GM23248 (cell line): ENCODE measurements around the gene TNFAIP3.

Experiments used
- EZH2 ChIP-seq: fragments of 200-600 bp; sonication (generic); IDR thresholded peaks from 2 replicates; pipeline ENCODE4 v1.6.1; 2018; ENCODE audit warnings: antibody characterized with exemption, mild to moderate bottlenecking; ENCODE audit not compliant: insufficient read depth, poor library complexity, severe bottlenecking
- EZH2phosphoT487 ChIP-seq: fragments of 200-600 bp; sonication (generic); IDR thresholded peaks from 2 replicates; pipeline ENCODE4 v1.6.1; 2018; ENCODE audit warnings: antibody characterized with exemption, moderate library complexity, mild to moderate bottlenecking, low read depth; ENCODE audit not compliant: insufficient read depth

DNA sequence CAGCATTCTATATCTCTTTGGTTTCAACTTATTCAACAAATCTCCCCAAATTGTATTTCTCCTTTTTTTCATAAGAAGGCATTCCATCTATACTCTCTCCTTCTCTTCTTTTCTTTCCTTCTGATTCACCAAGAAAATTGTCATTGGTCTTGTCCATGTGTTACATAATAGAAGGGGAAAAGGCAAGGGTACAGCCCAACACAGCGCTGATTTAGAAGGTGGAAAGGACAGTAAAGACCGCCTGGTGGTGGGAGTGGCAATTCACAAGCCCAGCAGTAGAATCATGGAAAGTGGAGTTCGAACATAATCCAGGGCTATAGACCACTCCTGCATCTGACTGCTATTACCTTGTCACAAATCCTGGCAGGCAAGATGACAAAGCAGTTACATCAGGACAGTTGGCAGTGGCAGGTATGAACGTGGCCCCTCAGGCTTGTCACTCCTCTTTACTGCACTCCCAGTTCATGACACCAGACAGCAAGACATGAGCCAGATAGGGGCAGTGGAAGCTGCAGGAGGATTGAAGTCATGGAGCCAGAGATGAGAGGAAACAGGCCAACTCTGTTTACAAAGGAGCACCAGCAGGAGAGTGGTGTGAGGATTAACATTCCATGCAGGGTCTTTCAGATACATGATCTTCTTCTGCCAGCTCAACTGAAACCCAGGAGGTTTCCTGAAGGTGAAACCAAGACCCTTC, 2.1 kb upstream of the TNFAIP3 start:
- TF ChIP-seq EZH2 (no peak), EZH2phosphoT487 (no peak)
